ENCODE results near the gene LRBA.

- no peak for TF ChIP-seq ETV1 (tag; conservative IDR thresholded peaks at IDR 0.05; ENCODE audit: low read depth)
- no peak for TF ChIP-seq IRF1 (CRISPR knock-in tag; IDR thresholded peaks at IDR 0.05; ENCODE audit: borderline replicate concordance)
- no peak for TF ChIP-seq NFIX (CRISPR knock-in tag; IDR thresholded peaks at IDR 0.05; ENCODE audit: low read depth)
- TF ChIP-seq, protein P1, sequence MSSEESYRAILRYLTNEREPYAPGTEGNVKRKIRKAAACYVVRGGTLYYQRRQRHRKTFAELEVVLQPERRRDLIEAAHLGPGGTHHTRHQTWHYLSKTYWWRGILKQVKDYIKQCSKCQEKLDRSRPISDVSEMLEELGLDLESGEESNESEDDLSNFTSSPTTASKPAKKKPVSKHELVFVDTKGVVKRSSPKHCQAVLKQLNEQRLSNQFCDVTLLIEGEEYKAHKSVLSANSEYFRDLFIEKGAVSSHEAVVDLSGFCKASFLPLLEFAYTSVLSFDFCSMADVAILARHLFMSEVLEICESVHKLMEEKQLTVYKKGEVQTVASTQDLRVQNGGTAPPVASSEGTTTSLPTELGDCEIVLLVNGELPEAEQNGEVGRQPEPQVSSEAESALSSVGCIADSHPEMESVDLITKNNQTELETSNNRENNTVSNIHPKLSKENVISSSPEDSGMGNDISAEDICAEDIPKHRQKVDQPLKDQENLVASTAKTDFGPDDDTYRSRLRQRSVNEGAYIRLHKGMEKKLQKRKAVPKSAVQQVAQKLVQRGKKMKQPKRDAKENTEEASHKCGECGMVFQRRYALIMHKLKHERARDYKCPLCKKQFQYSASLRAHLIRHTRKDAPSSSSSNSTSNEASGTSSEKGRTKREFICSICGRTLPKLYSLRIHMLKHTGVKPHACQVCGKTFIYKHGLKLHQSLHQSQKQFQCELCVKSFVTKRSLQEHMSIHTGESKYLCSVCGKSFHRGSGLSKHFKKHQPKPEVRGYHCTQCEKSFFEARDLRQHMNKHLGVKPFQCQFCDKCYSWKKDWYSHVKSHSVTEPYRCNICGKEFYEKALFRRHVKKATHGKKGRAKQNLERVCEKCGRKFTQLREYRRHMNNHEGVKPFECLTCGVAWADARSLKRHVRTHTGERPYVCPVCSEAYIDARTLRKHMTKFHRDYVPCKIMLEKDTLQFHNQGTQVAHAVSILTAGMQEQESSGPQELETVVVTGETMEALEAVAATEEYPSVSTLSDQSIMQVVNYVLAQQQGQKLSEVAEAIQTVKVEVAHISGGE (CRISPR knock-in tag; IDR thresholded peaks at IDR 0.05) = no peak
- TF ChIP-seq ZNF274 (IDR thresholded peaks at IDR 0.05; ENCODE audit: borderline replicate concordance, low read depth, low read length) = no peak
These were observed 54.3 kb downstream of the LRBA start for GRCh38 chr4:150960818-150961217.

All from K562 (cell line).